OCI-LY7 (cell line): ENCODE data around the gene EXOSC10.
"Not testable (repeated sequence)": the region's sequence is repeated elsewhere in the genome, so short reads cannot be mapped to it uniquely, and the experiment has no call there.

Experiments used
- EZH2phosphoT487 ChIP-seq: fragments of 200-600 bp; sonication (generic); IDR thresholded peaks from 2 replicates; pipeline ENCODE4 v1.6.1; 2018; ENCODE audit warnings: low read depth, borderline replicate concordance, mild to moderate bottlenecking, mixed run types, antibody characterized with exemption, low read length, moderate library complexity, mixed read lengths
- TF ChIP-seq, protein P1 (sequence below): fragments of 200-600 bp; sonication (generic); conservative IDR thresholded peaks from 2 replicates; pipeline ENCODE4 v1.5.1; 2014; ENCODE audit warnings: mild to moderate bottlenecking, antibody characterized with exemption, low read length, moderate library complexity, mixed read lengths

DNA sequence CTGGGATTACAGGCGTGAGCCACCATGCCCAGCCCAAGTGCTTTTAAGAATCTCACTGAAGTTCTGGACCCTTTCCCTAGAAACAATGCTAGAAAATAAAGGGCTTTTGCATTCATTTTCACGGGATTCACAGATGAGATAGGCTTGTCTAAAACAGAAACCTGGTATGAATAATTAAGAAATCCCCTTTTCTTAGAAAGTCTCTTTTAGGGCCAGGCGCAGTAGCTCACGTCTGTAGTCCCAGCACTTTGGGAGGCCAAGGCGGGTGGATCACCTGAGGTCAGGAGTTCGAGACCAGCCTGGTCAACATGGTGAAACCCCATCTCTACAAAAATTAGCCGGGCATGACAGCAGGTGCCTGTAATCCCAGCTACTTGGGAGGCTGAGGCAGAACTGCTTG is 26.3 kb downstream of the EXOSC10 start:
- TF ChIP-seq, protein P1, sequence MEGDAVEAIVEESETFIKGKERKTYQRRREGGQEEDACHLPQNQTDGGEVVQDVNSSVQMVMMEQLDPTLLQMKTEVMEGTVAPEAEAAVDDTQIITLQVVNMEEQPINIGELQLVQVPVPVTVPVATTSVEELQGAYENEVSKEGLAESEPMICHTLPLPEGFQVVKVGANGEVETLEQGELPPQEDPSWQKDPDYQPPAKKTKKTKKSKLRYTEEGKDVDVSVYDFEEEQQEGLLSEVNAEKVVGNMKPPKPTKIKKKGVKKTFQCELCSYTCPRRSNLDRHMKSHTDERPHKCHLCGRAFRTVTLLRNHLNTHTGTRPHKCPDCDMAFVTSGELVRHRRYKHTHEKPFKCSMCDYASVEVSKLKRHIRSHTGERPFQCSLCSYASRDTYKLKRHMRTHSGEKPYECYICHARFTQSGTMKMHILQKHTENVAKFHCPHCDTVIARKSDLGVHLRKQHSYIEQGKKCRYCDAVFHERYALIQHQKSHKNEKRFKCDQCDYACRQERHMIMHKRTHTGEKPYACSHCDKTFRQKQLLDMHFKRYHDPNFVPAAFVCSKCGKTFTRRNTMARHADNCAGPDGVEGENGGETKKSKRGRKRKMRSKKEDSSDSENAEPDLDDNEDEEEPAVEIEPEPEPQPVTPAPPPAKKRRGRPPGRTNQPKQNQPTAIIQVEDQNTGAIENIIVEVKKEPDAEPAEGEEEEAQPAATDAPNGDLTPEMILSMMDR, result not testable (repeated sequence)
- TF ChIP-seq EZH2phosphoT487, result not testable (repeated sequence)
